GM21526 (cell line): Measurements from ENCODE around the gene KRT14.

ENCODE experiments used
- ATAC-seq: cut with Tn5 transposase; IDR thresholded peaks from one replicate; pipeline ENCODE4 v1.9.1; 2021; ENCODE audit warnings: moderate library complexity; ENCODE audit not compliant: unreplicated experiment, low FRiP score

The KRT14 gene

GRCh38 chr17:41533613-41534012, 53.1 kb downstream of the KRT14 start:
- ATAC-seq, result no peak

DNA sequence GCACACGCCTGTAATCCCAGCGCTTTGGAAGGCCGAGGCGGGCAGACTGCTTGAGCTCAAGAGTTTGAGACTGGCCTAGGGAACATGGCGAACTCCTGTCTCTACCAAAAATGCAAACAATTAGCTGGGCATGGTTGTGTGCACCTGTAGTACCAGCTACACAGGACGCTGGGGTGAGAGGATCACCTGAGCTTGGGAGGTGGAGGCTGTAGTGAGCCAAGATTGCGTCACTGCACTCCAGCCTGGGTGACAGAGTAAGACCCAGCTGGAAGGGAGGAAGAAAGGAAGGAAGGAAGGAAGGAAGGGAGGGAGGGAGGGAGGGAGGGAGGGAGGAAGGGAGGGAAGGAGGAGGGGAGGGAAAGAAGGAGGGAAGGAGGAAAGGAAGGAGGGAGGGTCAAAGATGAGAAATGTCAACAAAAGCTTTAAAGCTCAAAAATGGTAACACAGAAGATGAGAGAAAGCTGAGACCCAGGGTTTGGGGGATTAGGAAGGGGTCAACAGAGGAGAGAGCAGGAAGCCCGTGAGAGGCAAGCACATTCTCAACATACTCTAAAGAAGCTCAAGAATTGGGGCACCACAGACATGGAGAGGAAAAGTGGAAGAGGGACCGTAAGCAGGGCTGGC, 53.6 kb downstream of the KRT14 start:
- no peak for ATAC-seq
